GM12878 (cell line): ENCODE results near the gene MAGEB17. TPM values are rescaled to one million over a fixed set of nuclear protein-coding genes. Genes with fewer than 3 reads are reported as not detected.

Experiments
- ATF7 ChIP-seq: fragments of 450-650 bp; IDR thresholded peaks from 2 replicates; pipeline ENCODE4 v1.6.1; 2016; ENCODE audit warnings: low read depth, mild to moderate bottlenecking
- CBFB ChIP-seq: IDR thresholded peaks from 2 replicates; pipeline ENCODE4 v1.6.1; 2016; ENCODE audit warnings: antibody characterized with exemption, low read depth
- KDM1A ChIP-seq: fragments of 200-600 bp; sonication (generic); IDR thresholded peaks from 2 replicates; pipeline ENCODE4 v1.6.1; 2016; ENCODE audit warnings: borderline replicate concordance
- LARP7 ChIP-seq: fragments of 450-650 bp; IDR thresholded peaks from 2 replicates; pipeline ENCODE4 v1.6.1; 2017; ENCODE audit warnings: mild to moderate bottlenecking
- MEF2B ChIP-seq: fragments of 450-650 bp; IDR thresholded peaks from 2 replicates; pipeline ENCODE4 v1.6.1; 2018; ENCODE audit warnings: mild to moderate bottlenecking, moderate library complexity; ENCODE audit not compliant: partially characterized antibody, poor library complexity, severe bottlenecking
- NFYA ChIP-seq: IDR thresholded peaks from 2 replicates; pipeline ENCODE4 v1.6.1; 2011; ENCODE audit warnings: low read depth, mild to moderate bottlenecking, low read length, improper control_type of control experiment, borderline replicate concordance
- NR2C2 ChIP-seq: IDR thresholded peaks from 2 replicates; pipeline ENCODE4 v1.6.1; 2011; ENCODE audit warnings: borderline replicate concordance, low read depth; ENCODE audit not compliant: control insufficient read depth, insufficient read length
- PAX5 ChIP-seq: IDR thresholded peaks from 2 replicates; pipeline ENCODE4 v1.6.1; 2011; ENCODE audit warnings: low read depth, low read length, borderline replicate concordance
- RFX5 ChIP-seq: IDR thresholded peaks from 2 replicates; pipeline ENCODE4 v1.6.1; 2011; ENCODE audit warnings: low read depth, low read length, improper control_type of control experiment
- SREBF2 ChIP-seq: IDR thresholded peaks from 2 replicates; pipeline ENCODE4 v1.6.1; 2012; ENCODE audit warnings: mild to moderate bottlenecking, low read length
- ZNF622 ChIP-seq: fragments of 450-650 bp; IDR thresholded peaks from 2 replicates; pipeline ENCODE4 v1.6.1; 2017; ENCODE audit warnings: mild to moderate bottlenecking, inconsistent platforms
- polyA plus RNA-seq, 11 experiments: library from polyadenylated mRNA; depleted of rRNA in 4 of 11; unstranded in 6 of 11; stranded (reverse) in 5 of 11; fragments of >200 nt; fragmentation: Nextera tagmentation in 4 of 11; fragmentation: Illumina TruSeq in 1 of 11; extraction: Ambion mirVana in 4 of 11; extraction: Trizol in 1 of 11; gene quantifications; 1 replicate in 1 of 11; 2 replicates in 10 of 11; pipeline versions ENCODE4 v1.2.1 to v1.2.3, GENCODE V29; 2011 to 2016; ENCODE audit warnings: inconsistent platforms in 2 of 11, missing spikeins in 2 of 11, low read depth in 1 of 11
- total RNA-seq, 4 experiments: library from RNA; depleted of rRNA in 3 of 4; stranded (reverse); fragments of >200 nt in 3 of 4; fragmentation: Illumina TruSeq in 1 of 4; extraction: Trizol in 1 of 4; gene quantifications; 2 replicates each; pipeline versions ENCODE4 v1.2.1 to v1.2.3, GENCODE V29; 2013 to 2021
- TF ChIP-seq, protein P1 (sequence below): fragments of 450-650 bp; IDR thresholded peaks from 2 replicates; pipeline ENCODE4 v1.6.1; 2017; ENCODE audit warnings: antibody characterized with exemption, mild to moderate bottlenecking, moderate library complexity
- TF ChIP-seq, protein P2 (sequence below): fragments of 450-650 bp; IDR thresholded peaks from 2 replicates; pipeline ENCODE4 v1.6.1; 2017; ENCODE audit warnings: mild to moderate bottlenecking, low read depth, inconsistent platforms; ENCODE audit not compliant: poor library complexity, severe bottlenecking
- TF ChIP-seq, protein P3 (sequence below): fragments of 450-650 bp; IDR thresholded peaks from 2 replicates; pipeline ENCODE4 v1.6.1; 2018; ENCODE audit warnings: borderline replicate concordance, mild to moderate bottlenecking; ENCODE audit not compliant: partially characterized antibody
- TF ChIP-seq, protein P4 (sequence below): fragments of 450-650 bp; conservative IDR thresholded peaks from 2 replicates; pipeline ENCODE4 v1.6.1; 2017; ENCODE audit warnings: mild to moderate bottlenecking, moderate library complexity

Gene MAGEB17
- total and polyA plus RNA-seq, 10 of the 15 experiments (the other 5 are each of a cell fraction or from before 2014, with no cell fraction given): 0.05 to 0.21 TPM; not detected in 8

DNA sequence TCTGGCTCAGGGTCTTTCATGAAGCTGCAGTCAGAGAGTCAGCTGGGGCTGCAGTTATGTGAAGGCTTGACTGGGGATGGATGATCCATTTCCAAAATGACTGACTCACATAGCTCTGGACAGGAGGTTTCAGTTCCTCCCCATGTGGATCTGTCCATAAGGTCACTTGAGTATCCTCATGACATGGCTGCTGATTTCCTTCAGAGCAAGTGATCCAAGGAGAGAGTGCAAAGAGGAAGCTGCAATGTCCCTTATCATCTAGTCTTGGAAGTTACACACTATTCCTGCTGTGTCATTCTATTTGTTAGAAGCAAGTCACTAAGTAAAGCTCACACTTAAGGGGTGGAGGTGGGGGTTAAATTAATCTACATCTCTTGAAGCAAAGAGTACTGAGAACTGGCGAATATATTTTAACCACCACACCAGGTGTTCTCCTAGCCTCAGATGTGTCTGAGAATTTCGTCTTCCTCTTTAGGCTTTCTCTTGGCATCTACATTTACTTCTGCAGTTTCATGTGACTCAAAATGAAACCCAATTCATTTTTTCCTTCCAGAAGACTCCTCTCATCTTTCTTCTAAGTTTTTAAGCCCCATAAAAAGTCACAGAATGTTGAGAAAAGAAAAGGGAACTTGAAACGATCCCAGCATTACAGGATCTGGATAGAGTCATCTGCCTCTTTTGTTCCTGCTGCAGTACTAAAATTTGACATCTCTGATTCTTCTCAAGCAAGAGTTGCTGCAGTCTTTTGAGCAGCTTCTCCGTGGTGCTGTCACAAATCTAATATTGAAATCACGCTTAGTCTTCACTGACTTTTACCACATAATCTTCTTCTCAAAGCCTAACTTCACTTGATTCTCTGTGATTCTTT lies 47.7 kb upstream of the MAGEB17 start (continued):
- peak; percentile 43 for TF ChIP-seq MEF2B
- TF ChIP-seq ZNF622: no peak
- TF ChIP-seq ATF7: peak; percentile 27; the same call in 1 of the 2 replicates
- TF ChIP-seq, protein P1, sequence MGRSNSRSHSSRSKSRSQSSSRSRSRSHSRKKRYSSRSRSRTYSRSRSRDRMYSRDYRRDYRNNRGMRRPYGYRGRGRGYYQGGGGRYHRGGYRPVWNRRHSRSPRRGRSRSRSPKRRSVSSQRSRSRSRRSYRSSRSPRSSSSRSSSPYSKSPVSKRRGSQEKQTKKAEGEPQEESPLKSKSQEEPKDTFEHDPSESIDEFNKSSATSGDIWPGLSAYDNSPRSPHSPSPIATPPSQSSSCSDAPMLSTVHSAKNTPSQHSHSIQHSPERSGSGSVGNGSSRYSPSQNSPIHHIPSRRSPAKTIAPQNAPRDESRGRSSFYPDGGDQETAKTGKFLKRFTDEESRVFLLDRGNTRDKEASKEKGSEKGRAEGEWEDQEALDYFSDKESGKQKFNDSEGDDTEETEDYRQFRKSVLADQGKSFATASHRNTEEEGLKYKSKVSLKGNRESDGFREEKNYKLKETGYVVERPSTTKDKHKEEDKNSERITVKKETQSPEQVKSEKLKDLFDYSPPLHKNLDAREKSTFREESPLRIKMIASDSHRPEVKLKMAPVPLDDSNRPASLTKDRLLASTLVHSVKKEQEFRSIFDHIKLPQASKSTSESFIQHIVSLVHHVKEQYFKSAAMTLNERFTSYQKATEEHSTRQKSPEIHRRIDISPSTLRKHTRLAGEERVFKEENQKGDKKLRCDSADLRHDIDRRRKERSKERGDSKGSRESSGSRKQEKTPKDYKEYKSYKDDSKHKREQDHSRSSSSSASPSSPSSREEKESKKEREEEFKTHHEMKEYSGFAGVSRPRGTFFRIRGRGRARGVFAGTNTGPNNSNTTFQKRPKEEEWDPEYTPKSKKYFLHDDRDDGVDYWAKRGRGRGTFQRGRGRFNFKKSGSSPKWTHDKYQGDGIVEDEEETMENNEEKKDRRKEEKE: no peak
- TF ChIP-seq KDM1A: no peak
- TF ChIP-seq, protein P2, sequence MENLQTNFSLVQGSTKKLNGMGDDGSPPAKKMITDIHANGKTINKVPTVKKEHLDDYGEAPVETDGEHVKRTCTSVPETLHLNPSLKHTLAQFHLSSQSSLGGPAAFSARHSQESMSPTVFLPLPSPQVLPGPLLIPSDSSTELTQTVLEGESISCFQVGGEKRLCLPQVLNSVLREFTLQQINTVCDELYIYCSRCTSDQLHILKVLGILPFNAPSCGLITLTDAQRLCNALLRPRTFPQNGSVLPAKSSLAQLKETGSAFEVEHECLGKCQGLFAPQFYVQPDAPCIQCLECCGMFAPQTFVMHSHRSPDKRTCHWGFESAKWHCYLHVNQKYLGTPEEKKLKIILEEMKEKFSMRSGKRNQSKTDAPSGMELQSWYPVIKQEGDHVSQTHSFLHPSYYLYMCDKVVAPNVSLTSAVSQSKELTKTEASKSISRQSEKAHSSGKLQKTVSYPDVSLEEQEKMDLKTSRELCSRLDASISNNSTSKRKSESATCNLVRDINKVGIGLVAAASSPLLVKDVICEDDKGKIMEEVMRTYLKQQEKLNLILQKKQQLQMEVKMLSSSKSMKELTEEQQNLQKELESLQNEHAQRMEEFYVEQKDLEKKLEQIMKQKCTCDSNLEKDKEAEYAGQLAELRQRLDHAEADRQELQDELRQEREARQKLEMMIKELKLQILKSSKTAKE: peak; percentile 44
- TF ChIP-seq LARP7: no peak
- no peak for TF ChIP-seq SREBF2
- TF ChIP-seq, protein P3, sequence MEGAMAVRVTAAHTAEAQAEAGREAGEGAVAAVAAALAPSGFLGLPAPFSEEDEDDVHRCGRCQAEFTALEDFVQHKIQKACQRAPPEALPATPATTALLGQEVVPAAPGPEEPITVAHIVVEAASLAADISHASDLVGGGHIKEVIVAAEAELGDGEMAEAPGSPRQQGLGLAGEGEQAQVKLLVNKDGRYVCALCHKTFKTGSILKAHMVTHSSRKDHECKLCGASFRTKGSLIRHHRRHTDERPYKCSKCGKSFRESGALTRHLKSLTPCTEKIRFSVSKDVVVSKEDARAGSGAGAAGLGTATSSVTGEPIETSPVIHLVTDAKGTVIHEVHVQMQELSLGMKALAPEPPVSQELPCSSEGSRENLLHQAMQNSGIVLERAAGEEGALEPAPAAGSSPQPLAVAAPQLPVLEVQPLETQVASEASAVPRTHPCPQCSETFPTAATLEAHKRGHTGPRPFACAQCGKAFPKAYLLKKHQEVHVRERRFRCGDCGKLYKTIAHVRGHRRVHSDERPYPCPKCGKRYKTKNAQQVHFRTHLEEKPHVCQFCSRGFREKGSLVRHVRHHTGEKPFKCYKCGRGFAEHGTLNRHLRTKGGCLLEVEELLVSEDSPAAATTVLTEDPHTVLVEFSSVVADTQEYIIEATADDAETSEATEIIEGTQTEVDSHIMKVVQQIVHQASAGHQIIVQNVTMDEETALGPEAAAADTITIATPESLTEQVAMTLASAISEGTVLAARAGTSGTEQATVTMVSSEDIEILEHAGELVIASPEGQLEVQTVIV: no peak
- TF ChIP-seq PAX5: peak; percentile 28; the same call in 1 of the 2 replicates
- no peak for TF ChIP-seq RFX5
- 0 out of 2 replicates have a peak, but pooled peaks have one; percentile 20 for TF ChIP-seq CBFB
- TF ChIP-seq, protein P4, sequence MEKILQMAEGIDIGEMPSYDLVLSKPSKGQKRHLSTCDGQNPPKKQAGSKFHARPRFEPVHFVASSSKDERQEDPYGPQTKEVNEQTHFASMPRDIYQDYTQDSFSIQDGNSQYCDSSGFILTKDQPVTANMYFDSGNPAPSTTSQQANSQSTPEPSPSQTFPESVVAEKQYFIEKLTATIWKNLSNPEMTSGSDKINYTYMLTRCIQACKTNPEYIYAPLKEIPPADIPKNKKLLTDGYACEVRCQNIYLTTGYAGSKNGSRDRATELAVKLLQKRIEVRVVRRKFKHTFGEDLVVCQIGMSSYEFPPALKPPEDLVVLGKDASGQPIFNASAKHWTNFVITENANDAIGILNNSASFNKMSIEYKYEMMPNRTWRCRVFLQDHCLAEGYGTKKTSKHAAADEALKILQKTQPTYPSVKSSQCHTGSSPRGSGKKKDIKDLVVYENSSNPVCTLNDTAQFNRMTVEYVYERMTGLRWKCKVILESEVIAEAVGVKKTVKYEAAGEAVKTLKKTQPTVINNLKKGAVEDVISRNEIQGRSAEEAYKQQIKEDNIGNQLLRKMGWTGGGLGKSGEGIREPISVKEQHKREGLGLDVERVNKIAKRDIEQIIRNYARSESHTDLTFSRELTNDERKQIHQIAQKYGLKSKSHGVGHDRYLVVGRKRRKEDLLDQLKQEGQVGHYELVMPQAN: no peak
- TF ChIP-seq NFYA: no peak
- no peak for TF ChIP-seq NR2C2
